Stimulated activated CD8-positive, alpha-beta memory T cell treated with anti-CD3 and anti-CD28 coated beads, Interleukin-7, amount 100 ng/mL, for 24 hours (primary cell): Measurements from ENCODE around the gene GNG4.

Source experiments
- DNase-seq: peaks from one replicate; pipeline ENCODE4 v3.0.0-alpha.2; 2020; ENCODE audit warnings: low read depth

GNG4 gene

GRCh38 chr1:235649368-235650163, at the start of gene GNG4:
GNG4 (minus strand) TSS chr1:235649784; CDS start chr1:235583838, 65,946 bp downstream.
- DNase-seq: no peak

GRCh38 chr1:235697508-235697907, 47.9 kb upstream of the GNG4 start:
- no peak for DNase-seq

DNA sequence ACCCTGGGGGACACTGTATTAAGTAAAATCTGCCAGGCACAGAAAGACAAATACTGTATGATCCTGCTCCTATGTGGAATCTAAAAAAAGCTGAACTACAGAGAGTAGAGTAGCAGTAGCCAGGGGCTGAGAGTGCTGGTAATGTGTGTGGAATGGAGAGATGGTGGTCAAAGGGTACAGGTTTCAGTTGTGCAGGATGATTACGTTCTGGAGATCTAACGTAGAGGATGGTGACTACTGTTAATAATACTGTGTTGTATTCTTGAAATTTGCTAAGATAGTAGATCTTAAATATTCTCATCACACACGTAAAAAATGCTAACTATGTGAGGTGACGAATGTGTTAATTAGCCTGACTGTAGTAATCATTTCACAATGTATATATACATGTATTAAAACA, 39.8 kb upstream of the GNG4 start:
- DNase-seq: no peak

DNA sequence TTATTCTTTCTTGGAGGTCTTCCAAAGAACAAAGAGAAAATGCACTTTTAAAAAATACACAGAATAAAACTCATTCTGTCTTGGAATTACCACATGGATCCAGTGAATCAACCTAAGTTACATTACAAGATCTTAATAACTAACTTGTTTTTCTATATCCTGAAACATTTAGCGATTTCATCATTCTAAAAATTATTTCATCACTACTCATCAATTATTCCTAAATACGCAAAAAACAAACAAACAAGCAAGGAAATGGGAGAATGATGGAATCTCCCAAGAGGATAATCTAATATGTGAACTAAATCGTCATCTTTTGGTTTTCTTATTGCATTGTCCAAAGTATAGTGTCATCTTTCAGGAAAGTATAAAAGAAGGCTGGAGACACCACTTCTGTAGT, 38.5 kb upstream of the GNG4 start:
- DNase-seq: no peak

DNA sequence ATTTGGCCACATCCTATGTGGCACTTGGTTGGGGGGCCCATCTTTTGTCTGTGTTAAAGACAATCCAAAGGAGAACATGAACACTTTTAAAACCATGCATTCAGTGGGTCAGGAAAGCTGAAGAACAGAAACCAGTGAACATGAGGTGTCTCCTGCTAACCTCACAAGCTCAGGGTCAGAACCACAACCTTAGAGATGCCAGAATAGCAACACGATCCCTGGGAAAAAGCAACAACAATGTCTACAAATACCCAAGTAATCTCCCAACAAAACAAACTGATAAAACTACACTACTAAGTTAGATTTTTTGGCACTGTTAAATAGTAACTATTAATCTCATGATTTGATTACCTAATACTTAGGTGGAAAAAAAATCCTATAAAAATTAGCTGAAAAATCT, 34.1 kb upstream of the GNG4 start:
- DNase-seq: no peak

DNA sequence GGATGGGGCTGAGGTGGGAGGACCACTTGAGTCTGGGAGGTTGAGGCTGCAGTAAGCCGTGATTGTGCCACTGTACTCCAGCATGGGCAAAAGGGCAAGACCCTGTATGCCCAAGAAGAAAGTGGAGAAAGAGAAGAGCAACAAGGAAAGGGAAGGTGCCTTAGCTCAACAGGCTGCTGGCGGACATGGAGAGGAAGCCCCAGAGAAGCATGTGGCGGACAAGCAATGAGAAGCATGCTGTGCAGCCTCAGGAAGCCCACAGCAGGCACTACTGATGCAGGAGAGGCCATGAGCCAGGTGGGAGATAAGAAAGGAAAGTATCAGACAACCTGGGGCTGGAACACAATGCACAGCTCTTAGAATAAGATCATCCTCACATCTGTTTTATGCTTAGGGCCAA, 32.6 kb upstream of the GNG4 start:
- no peak for DNase-seq

DNA sequence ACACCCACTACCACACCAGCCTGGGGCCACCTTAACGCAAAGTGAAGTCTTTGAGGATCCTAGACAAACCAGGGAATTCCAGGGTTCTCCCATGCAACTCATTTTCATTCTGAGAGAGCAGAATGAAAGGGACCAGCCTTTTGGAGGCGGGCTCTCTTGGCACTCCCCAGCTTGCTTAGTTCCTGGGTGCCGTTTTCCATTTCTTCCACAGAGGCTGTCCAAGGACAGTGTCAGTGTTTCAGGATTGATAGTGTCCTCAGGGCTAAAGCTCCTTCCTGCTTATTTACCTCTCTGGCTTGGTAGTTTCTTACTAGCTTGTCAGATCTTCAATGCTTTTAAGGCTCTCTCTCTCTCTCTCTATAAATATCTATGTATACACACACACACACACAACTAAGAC, 30.1 kb upstream of the GNG4 start:
- no peak for DNase-seq

DNA sequence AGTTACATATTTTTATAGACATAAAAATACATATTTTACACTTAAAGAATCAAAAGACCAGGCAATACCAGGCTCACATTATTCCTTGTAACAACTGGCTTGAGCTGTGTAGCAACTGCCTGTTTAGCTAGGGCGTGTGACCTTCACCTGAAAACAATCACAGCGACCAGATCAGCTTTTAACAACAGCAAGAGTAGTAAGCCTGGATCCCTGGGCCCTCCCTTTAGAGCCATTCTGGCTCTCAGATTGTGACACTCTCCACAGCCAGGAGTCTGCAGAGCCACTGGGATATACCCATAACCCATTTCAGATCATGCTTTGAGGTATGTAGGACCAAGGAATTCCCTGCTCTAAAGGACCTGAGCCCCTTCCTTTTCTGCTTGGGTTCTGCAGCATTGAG, 29.4 kb upstream of the GNG4 start:
- DNase-seq: no peak

DNA sequence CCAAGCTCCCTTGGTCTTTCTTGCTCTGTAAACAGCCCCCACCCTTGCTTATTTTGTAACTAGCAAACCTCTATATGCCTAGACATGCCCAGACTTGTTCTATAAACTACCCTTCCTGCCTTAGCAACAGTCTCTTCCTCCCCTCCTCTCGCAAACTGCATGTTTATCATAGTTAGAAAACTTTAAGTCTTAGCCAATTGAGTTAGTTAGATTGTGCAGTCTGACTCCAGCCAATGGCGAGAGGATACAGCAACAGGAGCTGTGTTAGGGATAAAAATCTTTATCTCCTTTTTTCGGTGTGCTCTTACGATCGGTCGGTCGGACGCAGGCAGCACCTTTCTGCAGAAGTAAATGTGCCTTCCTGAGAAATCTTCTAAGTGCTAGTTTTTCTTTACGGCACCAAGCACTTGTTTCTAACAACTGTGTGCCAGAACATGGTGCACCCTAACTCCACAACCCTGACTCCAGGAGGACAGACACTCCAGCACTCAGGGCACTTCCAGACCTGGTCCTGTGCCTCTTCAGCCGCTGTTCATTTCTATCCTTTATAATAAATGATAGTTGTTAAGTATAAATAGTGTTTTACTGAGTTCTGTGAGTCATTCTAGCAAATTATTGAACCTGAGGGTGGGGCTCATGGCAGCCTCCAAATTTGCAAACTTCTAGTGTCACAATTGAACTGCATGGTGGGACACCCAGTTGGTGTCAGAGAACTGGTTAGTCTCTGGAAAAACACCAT, 25.7 kb upstream of the GNG4 start:
- DNase-seq: no peak

- no peak for DNase-seq
Measured at GRCh38 chr1:235673981-235674380, 24.4 kb upstream of the GNG4 start.

DNA sequence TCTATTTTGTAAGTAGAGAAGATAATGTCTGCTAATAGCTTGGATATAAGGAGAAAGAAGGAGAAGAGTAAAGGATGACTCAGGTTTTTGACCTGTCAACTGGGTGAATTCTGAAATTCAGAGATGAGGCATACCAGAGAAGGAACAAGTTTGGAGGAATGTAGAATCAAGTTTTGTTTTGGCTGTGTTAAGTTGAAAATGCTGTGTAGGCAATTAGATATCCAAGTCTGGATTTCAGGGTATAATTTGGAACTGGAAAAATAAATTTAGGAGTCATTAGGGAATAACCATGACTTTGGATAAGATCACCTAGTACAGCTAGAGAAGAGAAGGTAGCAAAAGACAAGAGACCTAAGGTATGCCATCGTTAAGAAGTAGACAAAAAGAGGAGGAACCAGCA, 22.4 kb upstream of the GNG4 start:
- no peak for DNase-seq

GRCh38 chr1:235670157-235670776, 20.7 kb upstream of the GNG4 start:
- no peak for DNase-seq

- DNase-seq: no peak
Measured at GRCh38 chr1:235669277-235669676, 19.7 kb upstream of the GNG4 start.

GRCh38 chr1:235663628-235664027, 14.0 kb upstream of the GNG4 start:
- DNase-seq: no peak

- no peak for DNase-seq
Measured at GRCh38 chr1:235661568-235661967, 12.0 kb upstream of the GNG4 start.

DNA sequence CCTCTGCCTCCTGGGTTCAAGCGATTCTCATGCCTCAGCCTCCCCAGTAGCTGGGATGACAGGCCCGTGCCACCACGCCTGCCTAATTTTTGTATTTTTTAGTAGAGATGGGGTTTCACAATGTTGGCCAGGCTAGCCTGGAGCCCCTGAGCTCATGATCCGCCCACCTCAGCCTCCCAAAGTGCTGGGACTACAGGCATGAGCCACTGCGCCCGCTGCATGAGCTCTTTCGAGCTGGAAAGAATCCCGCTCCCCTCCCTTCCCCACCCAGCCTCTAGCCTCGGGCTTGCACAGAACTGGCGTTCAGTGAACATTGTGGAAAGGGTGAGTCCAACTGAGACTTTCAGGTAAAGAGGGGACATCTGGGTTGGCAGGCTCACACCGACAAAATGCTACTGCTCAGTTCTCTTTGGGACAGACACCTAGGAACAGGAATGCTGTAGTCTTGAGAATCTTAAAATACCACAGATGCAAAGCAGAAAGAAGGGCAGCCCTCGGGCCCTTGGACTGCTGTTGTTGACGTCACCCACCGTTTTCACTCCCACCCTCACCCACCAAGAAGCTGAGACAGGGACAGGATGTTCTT, 9.7 kb upstream of the GNG4 start:
- DNase-seq: no peak

- DNase-seq: no peak
Measured at GRCh38 chr1:235657747-235658526, 8.4 kb upstream of the GNG4 start.

GRCh38 chr1:235657269-235657668, 7.7 kb upstream of the GNG4 start:
- no peak for DNase-seq

GRCh38 chr1:235652364-235652763, 2.8 kb upstream of the GNG4 start:
- no peak for DNase-seq

DNA sequence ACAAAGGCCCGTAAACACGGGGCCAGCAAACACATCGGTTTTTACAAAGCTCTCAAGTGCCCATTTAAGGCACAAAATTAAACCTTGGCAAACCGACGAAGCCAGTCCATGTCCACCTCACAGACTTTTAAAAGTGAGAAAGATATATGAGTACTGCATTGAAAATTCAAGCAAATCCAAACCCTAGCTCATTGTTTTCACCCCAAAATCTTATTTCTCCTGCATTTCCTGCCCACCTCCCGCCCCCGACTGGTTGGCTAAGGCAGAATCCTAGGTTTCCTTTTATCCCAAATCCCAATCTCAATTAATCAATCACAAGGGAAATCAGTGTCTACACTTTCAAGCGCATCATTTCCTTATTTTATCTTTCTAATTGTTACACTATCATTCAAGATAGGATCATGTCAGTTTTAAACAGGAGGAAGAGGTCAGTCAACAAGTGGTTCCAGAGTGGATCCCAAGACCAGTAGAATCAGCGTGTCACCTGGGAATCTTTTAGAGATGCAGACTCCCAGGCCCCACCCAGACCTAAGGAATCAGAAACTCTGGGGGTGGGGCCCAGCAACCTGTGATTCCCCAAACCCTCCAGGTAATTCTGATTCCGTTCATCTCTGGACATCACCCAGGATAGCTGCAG, 1.7 kb upstream of the GNG4 start:
- no peak for DNase-seq

GRCh38 chr1:235650341-235651169, 971 bp upstream of the GNG4 start:
- DNase-seq: no peak
